ENCODE measurements around the gene PTH1R.

- no peak for TF ChIP-seq CTCF (IDR thresholded peaks at IDR 0.05)
- no peak for TF ChIP-seq ZFX (IDR thresholded peaks at IDR 0.05; ENCODE audit: borderline replicate concordance)
These were observed 30.4 kb downstream of the PTH1R start for GRCh38 chr3:46907960-46908293.

Data from 22Rv1 (cell line).